G401 (cell line): Measurements from ENCODE around the gene SEH1L. TPM values are rescaled to one million over a fixed set of nuclear protein-coding genes. Genes with fewer than 3 reads are reported as not detected.
"Not testable (repeated sequence)": the region's sequence is repeated elsewhere in the genome, so short reads cannot be mapped to it uniquely, and the experiment has no call there.

Source experiments
- DNase-seq: peaks from one replicate; pipeline ENCODE4 v3.0.0-alpha.2; 2015; ENCODE audit warnings: low spot score
- in situ Hi-C: cut with HindIII; loops from 2 replicates; pipeline ENCODE4 v1.10.0; 2016; ENCODE audit warnings: low sequenced_read_pairs, mixed read lengths
- total RNA-seq: library from RNA; depleted of rRNA; stranded (reverse); fragments of >200 nt; shearing (Covaris generic); gene quantifications from 2 replicates; pipeline ENCODE4 v1.2.3, GENCODE V29; 2014; rRNA removed

Gene SEH1L, protein sequence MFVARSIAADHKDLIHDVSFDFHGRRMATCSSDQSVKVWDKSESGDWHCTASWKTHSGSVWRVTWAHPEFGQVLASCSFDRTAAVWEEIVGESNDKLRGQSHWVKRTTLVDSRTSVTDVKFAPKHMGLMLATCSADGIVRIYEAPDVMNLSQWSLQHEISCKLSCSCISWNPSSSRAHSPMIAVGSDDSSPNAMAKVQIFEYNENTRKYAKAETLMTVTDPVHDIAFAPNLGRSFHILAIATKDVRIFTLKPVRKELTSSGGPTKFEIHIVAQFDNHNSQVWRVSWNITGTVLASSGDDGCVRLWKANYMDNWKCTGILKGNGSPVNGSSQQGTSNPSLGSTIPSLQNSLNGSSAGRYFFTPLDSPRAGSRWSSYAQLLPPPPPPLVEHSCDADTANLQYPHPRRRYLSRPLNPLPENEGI
- total RNA-seq, result 48.4 and 53.7 TPM in 2 replicates

DNA sequence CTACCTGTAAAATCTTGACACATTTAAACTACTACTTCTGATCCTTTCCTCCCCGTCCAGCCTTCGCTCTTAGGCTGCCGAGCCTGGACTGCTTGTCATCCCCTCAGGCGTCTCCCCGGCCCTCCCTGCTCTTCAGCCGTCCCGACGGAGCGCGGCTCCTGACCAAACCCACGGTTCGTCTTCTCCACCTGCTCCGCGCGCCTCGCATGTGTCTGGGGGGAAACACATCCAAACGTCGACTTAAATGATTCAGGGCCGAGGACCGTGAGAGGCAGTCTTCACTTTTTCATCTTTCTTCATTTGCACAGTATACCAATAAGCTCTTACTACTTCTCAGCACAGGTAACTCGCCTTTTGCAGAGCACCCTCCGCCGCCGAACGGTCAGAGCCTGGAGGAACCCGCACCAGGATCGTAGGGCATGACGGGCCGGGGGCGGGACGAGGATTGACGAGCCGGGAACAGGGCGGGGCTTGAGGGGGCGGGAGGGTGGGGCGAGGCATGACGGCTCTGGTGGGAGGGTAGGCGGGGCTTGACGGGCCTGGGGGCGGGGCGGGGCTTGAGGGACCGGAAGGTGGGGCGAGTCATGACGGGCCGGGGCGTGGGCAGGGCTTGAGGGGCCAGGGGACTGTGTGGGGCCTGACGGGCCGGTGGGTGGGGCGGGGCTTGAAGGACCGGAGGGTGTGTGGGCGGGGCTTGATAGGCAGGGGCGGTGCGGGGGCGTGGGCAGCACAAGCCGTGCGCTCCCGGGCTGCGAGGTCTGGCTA is at the start of gene SEH1L:
TSS of gene SEH1L (plus strand) at position 727 of the 765 bp plus-strand sequence. CDS start 111 bp downstream, outside the sequence.
- in situ Hi-C loops, result no loop called here
- peak; percentile 99 for DNase-seq

GRCh38 chr18:12901208-12901607 is 46.6 kb upstream of the SEH1L start:
- DNase-seq, in situ Hi-C loops: not testable (repeated sequence)

DNA sequence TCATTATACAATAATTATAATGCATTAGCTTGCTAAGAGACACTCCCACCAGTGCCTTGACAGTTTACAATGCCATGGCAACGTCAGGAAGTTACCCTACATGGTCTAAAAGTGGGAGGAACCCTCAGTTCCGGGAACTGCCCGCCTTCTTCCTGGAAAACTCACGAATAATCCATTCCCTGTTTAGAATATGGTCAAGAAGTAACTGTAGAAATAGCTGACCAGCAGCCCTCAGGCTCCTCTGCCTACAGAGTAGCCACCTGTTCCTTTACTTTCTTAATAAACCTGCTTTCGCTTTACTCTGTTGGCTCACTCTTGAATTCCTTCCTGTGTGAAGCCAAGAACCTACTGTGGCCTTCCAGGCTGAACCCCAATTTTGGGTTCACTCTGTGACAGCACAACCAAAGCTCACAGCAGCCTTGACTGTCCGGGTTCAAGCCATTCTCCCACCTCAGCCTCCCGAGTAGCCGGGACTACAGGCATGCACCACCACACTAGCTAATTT is 43.7 kb upstream of the SEH1L start:
- no peak for DNase-seq
- in situ Hi-C loops, result no loop called here

GRCh38 chr18:12906119-12906518 is 41.7 kb upstream of the SEH1L start:
- DNase-seq, result no peak
- in situ Hi-C loops, result no loop called here

GRCh38 chr18:12906773-12907172 is 41.0 kb upstream of the SEH1L start:
- no peak for DNase-seq
- in situ Hi-C loops, result no loop called here

DNA sequence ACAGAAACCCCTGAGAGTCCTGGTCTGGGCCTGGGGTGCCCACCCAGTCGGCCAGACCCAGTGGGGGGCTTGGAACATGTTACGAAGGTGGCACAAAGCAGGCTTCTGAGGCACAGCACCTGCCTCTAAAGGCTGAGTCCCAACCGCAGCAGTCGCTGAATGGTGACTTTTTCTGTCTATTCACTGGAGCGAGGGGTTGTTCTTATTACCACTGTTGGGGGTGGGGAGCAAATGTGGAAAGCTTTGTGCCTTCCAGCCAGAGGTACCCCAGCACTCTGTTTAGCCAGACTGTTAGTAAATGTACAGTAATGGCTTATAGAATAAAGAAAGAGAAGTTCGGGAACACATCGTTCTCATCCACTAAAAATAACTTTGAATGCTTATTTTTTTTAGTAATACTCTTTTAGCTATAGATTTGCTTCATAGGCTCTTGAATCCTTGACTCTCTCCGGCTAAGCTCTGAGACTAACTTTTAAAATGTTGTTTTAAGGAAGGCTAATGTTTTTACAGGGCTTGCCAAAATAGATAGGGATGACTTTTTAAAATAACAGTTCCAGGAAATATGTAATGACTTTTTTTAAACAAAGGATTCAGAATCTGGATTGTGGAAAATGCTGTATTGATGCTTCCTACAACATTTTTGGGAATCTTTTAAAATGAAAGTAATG is 40.4 kb upstream of the SEH1L start:
- no peak for DNase-seq
- in situ Hi-C loops, result no loop called here

- in situ Hi-C loops, result no loop called here
Measured at GRCh38 chr18:12908706-12909105, 39.1 kb upstream of the SEH1L start.

DNA sequence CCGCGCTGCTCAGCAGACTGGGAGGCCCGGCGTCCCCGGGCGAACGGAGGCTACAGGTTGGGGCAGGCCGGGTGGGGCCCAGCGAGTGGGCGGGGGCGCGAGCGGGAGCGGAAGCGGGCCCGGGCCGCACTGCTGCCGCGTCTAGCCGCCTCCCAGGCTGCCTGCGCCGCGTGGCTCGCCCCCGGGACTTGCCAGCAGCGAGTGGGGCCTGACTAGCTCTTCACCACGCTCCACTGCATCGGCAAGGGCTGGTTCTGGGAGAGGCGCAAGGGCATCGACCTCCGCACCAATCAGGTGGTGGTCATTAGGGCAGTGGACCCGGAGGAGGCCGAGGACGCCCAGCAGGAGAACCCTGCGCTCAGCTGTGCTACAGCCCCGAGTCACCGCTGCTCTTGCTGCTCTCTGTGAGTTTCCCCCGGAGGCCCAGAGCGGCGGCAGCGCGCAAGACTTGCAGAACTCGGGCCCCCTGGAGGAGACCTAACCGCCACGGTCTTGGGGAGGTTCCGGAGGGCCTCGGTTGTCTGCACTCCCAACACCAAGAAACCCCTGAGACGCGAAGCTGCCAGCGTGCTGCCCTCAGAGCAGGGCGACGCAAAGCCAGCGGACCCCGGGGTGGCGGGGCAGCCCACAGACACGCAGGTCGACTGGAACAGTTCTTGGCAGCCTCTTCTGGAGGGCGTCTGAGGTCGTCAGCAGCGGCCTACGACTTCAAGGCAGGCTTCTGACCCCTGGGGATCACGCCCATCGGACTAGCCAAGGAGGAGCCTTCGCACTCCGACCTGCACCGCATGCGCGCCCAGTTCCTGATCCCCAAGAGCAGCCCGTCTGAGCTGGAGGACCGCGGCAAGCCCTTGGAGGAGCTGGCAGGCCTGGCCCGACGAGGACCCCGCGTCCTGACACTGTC is 36.5 kb upstream of the SEH1L start:
- DNase-seq, result no peak
- in situ Hi-C loops, result no loop called here

More at GRCh38 chr18:12908706-12909105, 39.1 kb upstream of the SEH1L start:
- DNase-seq, result no peak

DNA sequence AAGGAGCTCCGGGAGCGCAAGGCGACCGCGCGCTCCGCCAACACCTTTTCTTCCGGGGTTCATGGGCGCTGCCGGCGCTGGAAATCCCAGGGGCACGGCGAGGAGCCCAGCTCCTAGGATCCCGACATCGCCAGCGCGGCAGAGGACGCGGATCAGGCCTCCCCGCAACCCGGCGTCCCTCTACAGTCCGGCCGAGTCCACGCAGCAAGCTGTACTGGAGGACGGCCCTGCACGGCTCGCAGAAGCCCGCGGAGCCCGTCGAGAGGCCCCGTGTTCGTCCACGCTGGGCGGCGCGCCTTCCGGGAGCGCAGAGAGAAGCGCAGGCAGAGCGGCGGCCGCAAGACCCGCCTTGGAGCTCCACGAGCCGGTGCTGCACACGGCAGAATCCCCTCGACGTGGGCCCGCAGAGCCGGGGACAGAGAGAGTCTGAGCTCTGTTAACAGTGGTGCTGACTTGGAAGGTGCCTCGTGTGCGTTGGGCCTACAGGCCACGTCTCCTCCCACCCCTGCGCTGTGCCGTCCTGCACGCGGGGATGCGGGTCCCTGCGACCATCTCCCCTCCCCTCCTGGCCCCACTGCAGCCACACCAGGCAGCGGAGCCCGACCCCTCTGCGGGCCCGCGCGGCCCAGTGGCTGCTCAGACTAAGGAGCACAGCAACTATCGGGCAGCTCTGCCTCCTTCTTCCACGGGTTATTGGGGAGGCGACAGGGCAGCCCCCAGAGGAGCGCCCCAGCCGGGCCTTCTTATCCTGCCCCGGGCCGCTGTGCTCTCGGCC is 35.7 kb upstream of the SEH1L start:
- in situ Hi-C loops, result no loop called here

DNA sequence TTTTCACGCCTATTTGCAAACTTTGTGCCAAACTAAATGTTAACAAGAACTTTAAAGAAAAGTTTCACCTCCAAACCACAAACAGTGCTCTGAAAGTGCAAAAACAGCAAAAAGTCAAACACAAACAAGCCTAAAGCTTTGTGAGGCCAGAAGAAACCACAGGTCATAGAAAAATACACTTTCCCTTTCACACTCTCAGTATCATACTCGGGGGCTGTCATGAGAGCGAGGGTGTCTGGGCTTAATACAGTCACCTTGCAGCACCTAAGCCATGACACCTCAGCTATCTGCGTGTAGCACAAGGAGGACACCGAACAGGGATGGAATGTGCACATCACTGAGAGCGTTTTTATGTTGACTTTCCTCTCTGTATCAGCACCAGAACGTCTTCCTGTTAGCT is 26.6 kb upstream of the SEH1L start:
- in situ Hi-C loops, result no loop called here
- no peak for DNase-seq

More for the DNA sequence above, 35.7 kb upstream of the SEH1L start:
- DNase-seq, result no peak

- no peak for DNase-seq
- in situ Hi-C loops, result no loop called here
Measured at GRCh38 chr18:12922266-12922665, 25.5 kb upstream of the SEH1L start.

- no peak for DNase-seq
- in situ Hi-C loops, result no loop called here
Measured at GRCh38 chr18:12924616-12925015, 23.2 kb upstream of the SEH1L start.

GRCh38 chr18:12928206-12928605 is 19.6 kb upstream of the SEH1L start:
- in situ Hi-C loops, result no loop called here
- no peak for DNase-seq

DNA sequence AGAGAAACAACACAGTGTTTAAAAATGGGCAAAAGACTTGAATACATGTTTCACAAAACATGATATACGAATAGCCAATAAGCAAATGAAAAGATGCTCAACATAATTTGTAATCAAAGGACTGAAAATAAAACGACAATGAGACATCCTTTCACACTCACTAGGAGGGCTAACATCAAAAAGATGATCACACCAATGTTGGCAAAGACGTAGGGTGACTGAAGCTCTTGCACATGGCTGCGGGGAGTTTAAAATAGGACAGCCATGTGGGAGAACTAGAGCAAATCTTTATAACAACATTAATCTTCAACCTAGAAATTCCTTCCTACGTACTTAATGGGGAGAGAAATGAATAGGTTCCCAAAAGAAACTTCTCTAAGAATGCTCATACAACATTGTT is 19.2 kb upstream of the SEH1L start:
- in situ Hi-C loops, result no loop called here
- DNase-seq, result no peak

DNA sequence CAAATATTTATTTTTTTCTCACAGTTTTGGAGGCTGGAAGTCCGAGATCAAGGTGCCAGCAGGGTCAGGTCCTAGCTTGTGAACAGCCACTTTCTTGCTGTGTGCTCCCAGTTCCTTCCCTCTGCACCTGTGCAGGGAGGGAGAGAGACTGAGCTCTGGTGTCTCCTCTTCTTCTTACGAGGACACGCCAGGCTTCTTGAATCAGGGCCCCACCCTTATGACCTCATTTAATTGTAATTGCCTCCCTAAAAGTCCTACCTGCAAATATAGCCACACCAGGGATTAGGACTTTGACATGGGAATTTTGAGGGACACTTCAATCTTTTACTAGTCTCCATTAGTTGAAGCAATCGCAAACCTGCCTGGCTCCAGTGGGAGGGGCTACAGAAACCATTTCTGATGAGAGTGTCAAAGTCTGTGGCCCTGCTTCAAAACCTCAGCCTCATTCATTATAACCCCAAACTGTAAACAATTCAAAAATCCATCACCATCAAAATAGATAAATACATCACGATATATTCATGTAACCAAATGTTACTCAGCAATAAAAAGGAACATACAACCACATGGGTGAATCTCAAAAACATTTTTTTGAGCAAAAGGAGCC is 18.2 kb upstream of the SEH1L start:
- no peak for DNase-seq
- in situ Hi-C loops, result no loop called here

GRCh38 chr18:12930376-12930775 is 17.4 kb upstream of the SEH1L start:
- no peak for DNase-seq
- in situ Hi-C loops, result no loop called here

- no peak for DNase-seq
- in situ Hi-C loops, result no loop called here
Measured at GRCh38 chr18:12930908-12931307, 16.9 kb upstream of the SEH1L start.

DNA sequence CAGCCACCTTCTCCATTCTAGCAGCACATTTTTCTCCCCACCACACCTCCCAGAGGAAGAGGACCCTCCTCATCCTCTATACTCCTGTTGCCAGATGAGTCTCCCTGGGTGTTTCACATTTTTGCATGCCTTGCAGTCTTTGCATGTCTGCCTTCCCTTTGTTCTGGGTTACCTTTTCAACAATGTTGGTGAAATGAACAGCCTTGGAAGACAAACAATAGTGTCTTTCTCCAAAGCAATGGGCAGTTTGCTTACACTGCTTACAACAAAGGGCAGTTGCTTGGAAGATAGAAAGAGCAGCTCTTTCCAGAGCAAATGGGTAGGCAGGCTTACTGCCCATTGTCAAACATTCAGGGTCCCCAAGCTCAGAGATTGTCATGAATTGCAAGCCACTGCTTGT is 14.5 kb upstream of the SEH1L start:
- in situ Hi-C loops, result no loop called here
- no peak for DNase-seq
